HepG2 (cell line): ENCODE measurements around the gene DTNA. TPM values are rescaled to one million over a fixed set of nuclear protein-coding genes. Genes with fewer than 3 reads are reported as not detected.

ENCODE experiments used
- AGO2 ChIP-seq: fragments of 200-400 bp; formaldehyde crosslinking; optimal IDR thresholded peaks from 2 replicates; pipeline ENCODE3; 2017; ENCODE audit warnings: mild to moderate bottlenecking, low read depth, low read length, moderate library complexity
- BHLHE40 ChIP-seq: IDR thresholded peaks from 2 replicates; pipeline ENCODE4 v1.6.1; 2011; ENCODE audit warnings: low read length, improper control_type of control experiment
- NBN ChIP-seq: fragments of 450-650 bp; conservative IDR thresholded peaks from 2 replicates; pipeline ENCODE4 v1.6.1; 2017
- POLR2G ChIP-seq: fragments of 200-400 bp; formaldehyde crosslinking; IDR thresholded peaks from 2 replicates; pipeline ENCODE4 v1.6.1; 2018; ENCODE audit warnings: mild to moderate bottlenecking, low read depth, low read length, moderate library complexity
- PTBP1 ChIP-seq: fragments of 200-400 bp; formaldehyde crosslinking; IDR thresholded peaks from 2 replicates; pipeline ENCODE4 v1.6.1; 2018; ENCODE audit warnings: low read length, low read depth; ENCODE audit not compliant: poor library complexity, severe bottlenecking
- RBM39 ChIP-seq: fragments of 200-400 bp; formaldehyde crosslinking; IDR thresholded peaks from one replicate; pipeline ENCODE4 v1.6.1; 2018; ENCODE audit warnings: antibody characterized with exemption, mild to moderate bottlenecking, low read depth, low read length; ENCODE audit not compliant: poor library complexity, severe bottlenecking
- RXRA ChIP-seq: sonication (generic); formaldehyde crosslinking; IDR thresholded peaks from 2 replicates; pipeline ENCODE4 v1.5.1; 2020; ENCODE audit warnings: missing genetic modification reagents
- SALL1 ChIP-seq: sonication (generic); formaldehyde crosslinking; IDR thresholded peaks from 2 replicates; pipeline ENCODE4 v1.8.0; 2022; ENCODE audit warnings: mild to moderate bottlenecking, missing genetic modification reagents
- STAG1 ChIP-seq: sonication (generic); formaldehyde crosslinking; IDR thresholded peaks from 2 replicates; pipeline ENCODE4 v1.4.0; 2020; ENCODE audit warnings: missing genetic modification reagents
- ZBTB7B ChIP-seq: sonication (generic); formaldehyde crosslinking; IDR thresholded peaks from 2 replicates; pipeline ENCODE4 v1.4.0; 2020; ENCODE audit warnings: missing genetic modification reagents
- ZMYM3 ChIP-seq: sonication (generic); formaldehyde crosslinking; IDR thresholded peaks from 2 replicates; pipeline ENCODE4 v1.5.1; 2020; ENCODE audit warnings: mild to moderate bottlenecking, missing genetic modification reagents
- ZNF383 ChIP-seq: sonication (generic); formaldehyde crosslinking; IDR thresholded peaks from 2 replicates; pipeline ENCODE4 v1.4.0; 2020; ENCODE audit warnings: missing genetic modification reagents, mild to moderate bottlenecking, borderline replicate concordance
- ZNF557 ChIP-seq: sonication (generic); formaldehyde crosslinking; IDR thresholded peaks from 2 replicates; pipeline ENCODE4 v1.4.0; 2020; ENCODE audit warnings: missing genetic modification reagents
- polyA plus RNA-seq, 8 experiments: library from polyadenylated mRNA; depleted of rRNA in 3 of 8; stranded (reverse) in 7 of 8; unstranded in 1 of 8; fragments of >200 nt; fragmentation: Illumina TruSeq in 4 of 8; extraction: Trizol in 4 of 8; gene quantifications; 2 replicates each; pipeline versions ENCODE4 v1.2.1 to v1.2.3, GENCODE V29; 2011 to 2016; ENCODE audit warnings: low read depth in 4 of 8, missing spikeins in 1 of 8, mixed read lengths in 1 of 8; ENCODE audit not compliant: insufficient read depth in 1 of 8
- total RNA-seq, 5 experiments: library from RNA; depleted of rRNA; stranded (reverse); fragments of >200 nt; fragmentation: Illumina TruSeq; extraction: Trizol; gene quantifications; 2 replicates each; pipeline ENCODE4 v1.2.3, GENCODE V29; 2016; ENCODE audit warnings: low read depth in 1 of 5
- TF ChIP-seq, protein P1 (sequence below): sonication (generic); formaldehyde crosslinking; IDR thresholded peaks from one replicate; pipeline ENCODE4 v1.5.1; 2020; ENCODE audit warnings: mild to moderate bottlenecking, missing genetic modification reagents; ENCODE audit errors: not compliant biosample characterization
- TF ChIP-seq, protein P2 (sequence below): sonication (generic); formaldehyde crosslinking; IDR thresholded peaks from 2 replicates; pipeline ENCODE4 v1.8.0; 2022; ENCODE audit warnings: mild to moderate bottlenecking, missing genetic modification reagents, moderate library complexity
- TF ChIP-seq, protein P3 (sequence below), 2 experiments: sonication (generic) in 1 of 2; formaldehyde crosslinking in 1 of 2; IDR thresholded peaks; 2 replicates each; pipeline versions ENCODE4 v1.4.0 to v1.6.1; 2016 to 2020; ENCODE audit warnings: borderline replicate concordance in 1 of 2, low read depth in 1 of 2, mild to moderate bottlenecking in 1 of 2, missing genetic modification reagents in 1 of 2

DTNA gene
- total and polyA plus RNA-seq, 2 of the 13 experiments (the other 11 are each of a cell fraction or from before 2014, with no cell fraction given), result 8.5 to 29.0 TPM

DNA sequence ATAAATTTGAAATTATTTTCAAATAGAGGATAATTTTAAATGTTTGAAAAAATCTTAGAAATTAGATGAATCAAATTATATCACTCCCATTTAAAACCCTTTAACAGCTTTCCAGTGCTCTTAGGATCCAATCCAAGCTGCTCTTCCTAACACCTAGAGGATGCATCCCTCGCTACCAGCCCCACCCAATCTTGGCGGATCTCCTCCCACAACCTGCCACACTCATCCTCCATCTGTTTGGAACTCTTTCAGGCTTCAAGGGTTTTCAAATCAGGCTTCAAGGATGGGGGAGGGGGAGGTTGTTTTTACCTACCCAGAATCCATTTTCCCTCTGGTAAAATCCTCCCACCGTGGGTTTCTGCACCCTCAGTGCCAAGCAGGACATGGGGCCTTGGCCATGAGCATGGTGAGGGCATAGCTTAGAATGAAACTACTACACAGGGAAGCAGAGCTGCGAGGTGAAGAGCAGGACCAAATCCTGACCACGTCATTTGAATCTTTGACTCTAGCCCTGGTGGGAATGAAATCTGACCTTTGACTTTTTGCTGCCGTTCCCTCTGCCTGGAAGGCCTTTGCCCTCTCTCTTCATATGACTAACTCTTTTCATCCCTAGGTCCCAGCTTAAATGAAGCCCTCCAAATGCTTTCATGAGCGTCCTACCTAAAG is 218.1 kb downstream of the DTNA start (continued):
- TF ChIP-seq, protein P1, sequence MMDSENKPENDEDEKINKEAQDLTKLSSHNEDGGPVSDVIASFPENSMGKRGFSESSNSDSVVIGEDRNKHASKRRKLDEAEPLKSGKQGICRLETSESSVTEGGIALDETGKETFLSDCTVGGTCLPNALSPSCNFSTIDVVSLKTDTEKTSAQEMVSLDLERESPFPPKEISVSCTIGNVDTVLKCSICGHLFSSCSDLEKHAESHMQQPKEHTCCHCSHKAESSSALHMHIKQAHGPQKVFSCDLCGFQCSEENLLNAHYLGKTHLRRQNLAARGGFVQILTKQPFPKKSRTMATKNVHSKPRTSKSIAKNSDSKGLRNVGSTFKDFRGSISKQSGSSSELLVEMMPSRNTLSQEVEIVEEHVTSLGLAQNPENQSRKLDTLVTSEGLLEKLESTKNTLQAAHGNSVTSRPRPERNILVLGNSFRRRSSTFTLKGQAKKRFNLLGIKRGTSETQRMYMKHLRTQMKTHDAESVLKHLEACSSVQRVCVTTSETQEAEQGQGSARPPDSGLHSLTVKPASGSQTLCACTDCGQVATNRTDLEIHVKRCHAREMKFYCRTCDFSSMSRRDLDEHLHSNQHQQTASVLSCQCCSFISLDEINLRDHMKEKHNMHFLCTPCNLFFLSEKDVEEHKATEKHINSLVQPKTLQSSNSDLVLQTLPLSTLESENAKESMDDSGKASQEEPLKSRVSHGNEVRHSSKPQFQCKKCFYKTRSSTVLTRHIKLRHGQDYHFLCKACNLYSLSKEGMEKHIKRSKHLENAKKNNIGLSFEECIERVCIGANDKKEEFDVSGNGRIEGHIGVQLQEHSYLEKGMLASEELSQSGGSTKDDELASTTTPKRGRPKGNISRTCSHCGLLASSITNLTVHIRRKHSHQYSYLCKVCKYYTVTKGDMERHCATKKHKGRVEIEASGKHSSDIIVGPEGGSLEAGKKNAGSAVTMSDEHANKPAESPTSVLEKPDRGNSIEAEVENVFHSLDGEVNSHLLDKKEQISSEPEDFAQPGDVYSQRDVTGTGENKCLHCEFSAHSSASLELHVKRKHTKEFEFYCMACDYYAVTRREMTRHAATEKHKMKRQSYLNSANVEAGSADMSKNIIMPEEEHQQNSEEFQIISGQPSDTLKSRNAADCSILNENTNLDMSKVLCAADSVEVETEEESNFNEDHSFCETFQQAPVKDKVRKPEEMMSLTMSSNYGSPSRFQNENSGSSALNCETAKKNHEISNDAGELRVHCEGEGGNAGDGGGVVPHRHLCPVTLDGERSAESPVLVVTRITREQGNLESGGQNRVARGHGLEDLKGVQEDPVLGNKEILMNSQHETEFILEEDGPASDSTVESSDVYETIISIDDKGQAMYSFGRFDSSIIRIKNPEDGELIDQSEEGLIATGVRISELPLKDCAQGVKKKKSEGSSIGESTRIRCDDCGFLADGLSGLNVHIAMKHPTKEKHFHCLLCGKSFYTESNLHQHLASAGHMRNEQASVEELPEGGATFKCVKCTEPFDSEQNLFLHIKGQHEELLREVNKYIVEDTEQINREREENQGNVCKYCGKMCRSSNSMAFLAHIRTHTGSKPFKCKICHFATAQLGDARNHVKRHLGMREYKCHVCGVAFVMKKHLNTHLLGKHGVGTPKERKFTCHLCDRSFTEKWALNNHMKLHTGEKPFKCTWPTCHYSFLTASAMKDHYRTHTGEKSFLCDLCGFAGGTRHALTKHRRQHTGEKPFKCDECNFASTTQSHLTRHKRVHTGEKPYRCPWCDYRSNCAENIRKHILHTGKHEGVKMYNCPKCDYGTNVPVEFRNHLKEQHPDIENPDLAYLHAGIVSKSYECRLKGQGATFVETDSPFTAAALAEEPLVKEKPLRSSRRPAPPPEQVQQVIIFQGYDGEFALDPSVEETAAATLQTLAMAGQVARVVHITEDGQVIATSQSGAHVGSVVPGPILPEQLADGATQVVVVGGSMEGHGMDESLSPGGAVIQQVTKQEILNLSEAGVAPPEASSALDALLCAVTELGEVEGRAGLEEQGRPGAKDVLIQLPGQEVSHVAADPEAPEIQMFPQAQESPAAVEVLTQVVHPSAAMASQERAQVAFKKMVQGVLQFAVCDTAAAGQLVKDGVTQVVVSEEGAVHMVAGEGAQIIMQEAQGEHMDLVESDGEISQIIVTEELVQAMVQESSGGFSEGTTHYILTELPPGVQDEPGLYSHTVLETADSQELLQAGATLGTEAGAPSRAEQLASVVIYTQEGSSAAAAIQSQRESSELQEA (CRISPR knock-in tag), result no peak
- TF ChIP-seq ZBTB7B, result peak; percentile 83
- TF ChIP-seq RBM39, result no peak
- no peak for TF ChIP-seq AGO2
- TF ChIP-seq, protein P2, sequence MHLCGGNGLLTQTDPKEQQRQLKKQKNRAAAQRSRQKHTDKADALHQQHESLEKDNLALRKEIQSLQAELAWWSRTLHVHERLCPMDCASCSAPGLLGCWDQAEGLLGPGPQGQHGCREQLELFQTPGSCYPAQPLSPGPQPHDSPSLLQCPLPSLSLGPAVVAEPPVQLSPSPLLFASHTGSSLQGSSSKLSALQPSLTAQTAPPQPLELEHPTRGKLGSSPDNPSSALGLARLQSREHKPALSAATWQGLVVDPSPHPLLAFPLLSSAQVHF (CRISPR knock-in tag), result no peak
- no peak for TF ChIP-seq BHLHE40
- TF ChIP-seq SALL1, result peak; percentile 91
- 0 out of 2 replicates have a peak, but pooled peaks have one; percentile 16 for TF ChIP-seq STAG1
- TF ChIP-seq PTBP1, result no peak
- no peak for TF ChIP-seq ZNF383 (CRISPR knock-in tag)
- no peak for TF ChIP-seq ZNF557
- TF ChIP-seq NBN, result no peak
- peak; percentile 62 for TF ChIP-seq ZMYM3
- TF ChIP-seq POLR2G, result peak; percentile 83
- TF ChIP-seq RXRA (CRISPR knock-in tag), result peak; percentile 68; the same call in 1 of the 2 replicates
- TF ChIP-seq, protein P3, sequence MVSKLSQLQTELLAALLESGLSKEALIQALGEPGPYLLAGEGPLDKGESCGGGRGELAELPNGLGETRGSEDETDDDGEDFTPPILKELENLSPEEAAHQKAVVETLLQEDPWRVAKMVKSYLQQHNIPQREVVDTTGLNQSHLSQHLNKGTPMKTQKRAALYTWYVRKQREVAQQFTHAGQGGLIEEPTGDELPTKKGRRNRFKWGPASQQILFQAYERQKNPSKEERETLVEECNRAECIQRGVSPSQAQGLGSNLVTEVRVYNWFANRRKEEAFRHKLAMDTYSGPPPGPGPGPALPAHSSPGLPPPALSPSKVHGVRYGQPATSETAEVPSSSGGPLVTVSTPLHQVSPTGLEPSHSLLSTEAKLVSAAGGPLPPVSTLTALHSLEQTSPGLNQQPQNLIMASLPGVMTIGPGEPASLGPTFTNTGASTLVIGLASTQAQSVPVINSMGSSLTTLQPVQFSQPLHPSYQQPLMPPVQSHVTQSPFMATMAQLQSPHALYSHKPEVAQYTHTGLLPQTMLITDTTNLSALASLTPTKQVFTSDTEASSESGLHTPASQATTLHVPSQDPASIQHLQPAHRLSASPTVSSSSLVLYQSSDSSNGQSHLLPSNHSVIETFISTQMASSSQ (IDR thresholded peaks at IDR 0.05; ENCODE audit: low read depth), result peak; percentile 50
- TF ChIP-seq, protein P3 (CRISPR knock-in tag; IDR thresholded peaks at IDR 0.05; ENCODE audit: borderline replicate concordance), result 0 out of 2 replicates have a peak, but pooled peaks have one; percentile 51
